Globus pallidus (tissue), 1 donor: ENCODE results near the gene RAB5IF.
"Not testable (repeated sequence)": the region's sequence is repeated elsewhere in the genome, so short reads cannot be mapped to it uniquely, and the experiment has no call there.

ENCODE experiments used
- DNase-seq: peaks from one replicate; pipeline ENCODE4 v3.0.0-alpha.2; 2015; ENCODE audit warnings: low spot score

RAB5IF gene

DNA sequence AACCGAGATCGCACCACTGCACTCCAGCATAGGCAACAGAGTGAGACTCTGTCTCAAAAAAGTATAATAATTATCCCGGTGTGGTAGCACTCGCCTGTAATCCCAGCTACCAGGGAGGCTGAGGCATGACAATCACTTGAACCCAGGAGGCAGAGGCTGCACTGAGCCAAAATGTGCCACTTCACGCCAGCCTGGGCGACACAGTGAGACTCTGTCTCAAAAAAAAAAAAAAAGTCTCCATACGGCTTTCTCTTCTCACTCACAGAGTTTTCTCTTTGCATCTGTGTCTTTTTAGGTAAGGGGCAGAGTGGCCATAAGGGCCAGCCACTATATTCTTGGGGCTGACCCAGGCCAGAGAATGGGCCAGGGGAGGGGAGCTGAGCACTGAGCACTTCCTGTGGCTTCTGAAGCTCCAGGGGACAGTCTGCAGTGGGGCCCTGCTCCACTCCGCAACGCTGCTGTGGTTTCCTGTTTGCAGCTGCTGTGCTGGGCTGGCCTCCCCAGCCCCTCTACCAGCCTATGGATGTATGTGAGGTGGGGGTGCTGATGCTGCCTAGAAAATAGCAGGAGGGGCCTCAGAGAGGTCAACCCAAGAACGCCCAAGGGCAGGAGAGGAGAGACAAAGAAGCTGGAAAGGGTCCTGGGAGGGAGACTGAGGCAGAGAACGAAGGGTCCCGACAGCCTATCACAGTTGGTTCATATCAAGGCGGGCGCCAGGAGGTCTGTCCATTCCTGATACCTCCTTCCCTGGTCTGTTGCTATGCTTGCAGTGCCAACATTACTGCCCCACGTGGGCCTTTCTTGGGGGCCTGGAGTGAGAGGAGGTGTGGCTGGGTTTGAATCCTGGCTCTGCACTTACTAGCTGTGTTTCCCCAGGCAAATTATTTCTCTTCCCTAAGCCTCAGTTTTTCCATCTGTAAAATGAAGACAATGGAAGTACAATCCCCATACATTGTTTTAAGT, 24.4 kb downstream of the RAB5IF start:
- DNase-seq, result no peak

DNA sequence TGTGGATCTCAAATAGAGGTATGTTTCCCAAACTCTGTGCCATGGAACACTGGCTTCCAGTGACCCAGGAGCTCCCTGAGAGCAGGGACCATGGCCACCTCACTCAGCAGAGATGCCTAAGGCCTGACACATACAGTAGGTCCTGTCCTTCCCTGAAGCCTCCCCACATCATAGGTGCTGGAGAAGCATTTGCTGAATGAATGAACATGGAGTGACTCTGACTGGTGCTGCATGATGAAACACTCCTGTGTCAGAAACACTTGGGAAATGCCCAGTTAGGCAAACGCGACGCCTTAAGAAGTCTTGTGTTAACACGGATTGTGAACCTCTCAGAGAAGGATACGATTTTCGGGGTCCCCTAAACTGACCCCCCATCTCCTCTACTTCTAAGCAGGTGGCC, 26.1 kb downstream of the RAB5IF start:
- DNase-seq, result no peak

DNA sequence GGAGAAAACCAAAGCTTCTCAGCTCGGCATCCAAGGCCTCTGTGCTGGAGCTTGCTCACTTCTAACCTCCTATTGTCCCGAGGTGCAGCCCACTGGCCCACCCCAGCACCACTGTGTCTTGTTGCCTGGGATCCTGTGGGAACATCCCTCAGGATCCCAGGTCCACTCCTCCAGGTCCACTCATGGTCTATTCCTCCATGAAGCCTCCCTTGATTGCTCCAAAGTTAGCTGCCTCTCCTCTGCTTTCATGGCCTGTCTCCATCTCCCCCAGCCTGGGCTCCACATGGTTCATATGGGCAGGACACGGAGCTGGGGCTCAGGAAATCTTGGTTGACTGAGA, 26.5 kb downstream of the RAB5IF start:
- no peak for DNase-seq

DNA sequence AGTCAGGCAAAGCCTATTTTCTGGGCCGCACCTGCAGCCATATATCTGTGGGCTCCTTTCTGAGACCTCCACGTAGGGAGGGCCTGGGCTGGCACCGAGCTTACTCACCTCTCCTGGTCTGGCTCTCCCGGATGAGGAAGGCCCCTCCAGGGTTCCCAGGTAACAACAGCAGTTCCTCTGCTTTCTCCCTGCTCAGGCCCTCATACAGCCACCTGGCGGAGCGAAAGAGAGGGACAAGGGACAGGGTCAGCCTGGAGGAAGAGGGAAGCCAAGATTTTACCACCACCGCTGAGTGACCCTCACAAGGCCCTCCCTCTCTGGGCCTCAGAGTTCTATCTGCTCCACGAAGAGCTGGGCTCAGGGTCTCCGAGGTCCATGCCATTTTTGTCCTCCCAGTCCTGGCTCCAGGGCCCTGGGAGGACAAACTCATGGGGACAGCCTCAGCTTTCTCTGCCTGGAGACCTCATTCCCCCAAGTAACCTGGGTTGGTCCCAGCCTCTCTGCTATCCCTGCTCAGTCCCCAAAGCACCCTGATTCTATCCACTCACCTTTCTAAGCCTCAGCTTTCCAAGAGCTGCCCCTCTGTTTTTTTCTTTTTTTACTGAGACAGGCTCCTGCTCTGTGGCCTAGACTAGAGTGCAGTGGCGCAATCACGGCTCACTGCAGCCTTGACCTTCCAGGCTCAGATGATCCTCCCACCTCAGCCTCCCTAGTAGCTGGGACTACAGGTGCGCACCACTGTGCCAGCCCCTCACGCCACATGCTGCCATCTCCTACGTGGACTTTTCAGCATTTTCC, 27.1 kb downstream of the RAB5IF start:
- DNase-seq, result no peak

DNA sequence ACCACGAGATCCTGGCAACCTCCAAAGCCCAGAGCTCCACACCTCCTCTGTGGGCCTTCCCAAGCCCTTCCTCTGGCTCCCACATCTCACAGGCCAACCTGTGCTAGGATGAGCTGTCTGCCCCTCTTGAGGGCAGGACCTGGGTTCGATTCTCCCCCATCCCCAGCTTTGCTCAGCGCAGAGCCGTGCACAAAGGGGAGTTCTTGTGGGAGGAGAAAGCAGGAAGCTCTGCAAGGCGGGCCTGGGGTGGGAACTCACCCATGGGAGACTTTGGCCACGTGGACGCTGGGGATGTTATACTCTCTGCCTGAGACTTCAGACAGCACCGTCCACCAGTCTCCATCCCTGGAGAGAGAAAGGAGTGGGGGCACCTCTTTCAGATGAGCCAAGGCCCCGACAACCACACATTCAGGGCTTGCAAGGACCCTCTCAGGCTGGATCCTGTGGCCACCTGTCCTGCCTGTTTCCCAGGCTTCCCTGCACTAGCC, 27.8 kb downstream of the RAB5IF start:
- DNase-seq, result no peak

DNA sequence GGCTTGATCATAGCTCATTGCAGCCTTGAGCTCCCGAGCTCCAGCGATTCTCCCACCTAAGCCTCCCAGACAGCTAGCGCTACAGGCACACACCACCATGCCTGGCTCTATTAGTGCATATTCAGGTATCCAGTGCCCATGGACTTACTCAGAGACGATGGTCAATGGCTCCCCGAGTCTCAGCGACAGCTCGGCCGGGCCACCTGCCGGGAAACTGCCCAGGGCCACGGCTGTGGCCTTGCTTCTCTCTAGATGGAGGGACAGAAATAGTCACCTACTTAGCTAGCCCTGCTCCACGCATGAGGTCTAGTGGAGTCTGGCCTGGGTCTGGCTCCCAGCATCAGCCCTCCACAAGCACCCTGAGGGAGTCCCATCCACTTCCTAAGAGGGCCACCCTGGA, 28.8 kb downstream of the RAB5IF start:
- no peak for DNase-seq

DNA sequence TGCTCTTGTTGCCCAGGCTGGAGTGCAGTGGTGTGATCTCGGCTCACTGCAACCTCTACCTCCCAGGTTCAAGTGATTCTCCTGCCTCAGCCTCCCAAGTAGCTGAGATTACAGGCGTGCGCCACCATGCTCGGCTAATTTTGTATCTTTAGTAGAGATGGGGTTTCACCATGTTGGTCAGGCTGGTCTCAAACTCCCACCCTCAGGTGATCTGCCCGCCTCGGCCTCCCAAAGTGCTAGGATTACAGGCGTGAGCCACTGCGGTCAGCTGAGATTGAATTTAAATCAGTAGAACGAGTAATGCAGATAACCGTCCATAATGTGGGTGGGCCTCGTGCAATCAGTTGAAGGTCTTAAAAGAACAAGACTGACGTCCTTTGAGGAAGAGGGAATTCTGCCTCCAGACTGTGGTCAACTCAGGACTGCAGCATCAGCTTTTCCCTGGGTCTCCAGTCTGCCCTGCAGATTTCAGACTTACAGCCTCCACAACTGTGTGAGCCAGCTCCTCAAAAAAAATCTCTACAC, 33.4 kb downstream of the RAB5IF start:
- not testable (repeated sequence) for DNase-seq

DNA sequence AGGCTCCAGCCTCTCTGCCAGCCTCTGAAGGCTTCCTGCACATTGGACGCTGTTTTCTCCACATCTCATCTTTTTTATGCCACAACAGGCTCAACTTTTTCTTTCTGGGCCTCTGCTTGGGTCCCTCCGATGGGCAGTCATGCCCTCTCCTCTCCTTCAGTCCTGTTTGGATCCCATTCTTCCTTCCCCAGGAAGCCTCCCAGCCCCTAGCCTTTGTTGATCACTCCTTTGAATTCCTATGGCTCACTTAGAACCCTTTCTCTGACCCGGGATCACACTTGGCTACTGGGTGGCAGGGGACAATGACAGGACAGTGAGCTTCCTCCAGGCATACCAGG, 35.9 kb downstream of the RAB5IF start:
- DNase-seq, result no peak

DNA sequence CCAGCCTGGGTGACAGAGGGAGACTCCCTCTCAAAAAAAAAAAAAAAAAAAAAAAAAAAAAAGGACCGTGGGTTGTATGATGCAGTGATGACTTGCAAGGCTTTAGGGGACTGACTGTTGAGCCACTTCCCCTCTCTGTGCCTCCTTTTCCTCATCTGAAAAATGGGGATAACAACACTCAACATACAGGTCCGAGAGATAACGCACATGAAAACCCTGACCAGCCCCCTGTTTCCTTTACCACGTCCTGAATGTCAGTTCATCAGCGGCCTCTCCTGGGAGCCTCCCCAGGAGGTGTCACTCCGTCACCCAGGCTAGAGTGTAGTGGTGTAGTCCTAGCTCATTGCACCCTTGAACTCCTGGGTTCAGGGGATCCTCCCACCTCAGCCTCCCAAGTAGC, 36.6 kb downstream of the RAB5IF start:
- no peak for DNase-seq

DNA sequence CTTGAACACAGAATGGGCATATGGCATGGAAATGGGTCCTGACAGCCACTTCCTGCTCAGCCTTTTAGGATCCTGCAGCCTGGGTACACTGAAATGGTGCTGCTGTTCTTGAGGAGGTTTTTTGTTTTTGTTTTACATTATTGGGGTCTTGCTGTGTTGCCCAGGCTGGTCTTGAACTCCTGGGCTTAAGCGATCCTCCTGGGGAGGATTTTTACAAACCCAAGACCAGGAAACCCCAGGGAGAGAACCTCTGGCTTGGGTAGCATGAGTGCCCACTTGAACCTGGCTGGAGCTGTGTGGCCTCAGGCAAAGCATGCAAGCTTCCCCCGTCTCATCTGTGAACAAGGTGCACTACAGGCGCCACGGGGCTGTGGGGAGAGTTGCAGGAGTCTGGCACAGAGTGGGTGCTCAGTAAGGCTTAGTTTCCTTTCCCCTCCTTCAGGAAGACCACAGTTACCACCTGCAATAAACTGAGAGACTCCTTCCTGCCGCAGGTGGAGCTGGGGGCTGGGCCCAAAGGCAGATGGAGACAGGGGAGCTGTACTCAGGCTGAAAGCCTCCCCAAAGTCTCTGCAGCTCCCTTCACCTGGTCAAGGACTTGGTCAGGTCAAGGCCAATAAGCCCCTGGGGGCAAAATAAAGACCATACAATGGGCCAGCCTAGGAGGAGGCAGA, 38.6 kb downstream of the RAB5IF start:
- no peak for DNase-seq

DNA sequence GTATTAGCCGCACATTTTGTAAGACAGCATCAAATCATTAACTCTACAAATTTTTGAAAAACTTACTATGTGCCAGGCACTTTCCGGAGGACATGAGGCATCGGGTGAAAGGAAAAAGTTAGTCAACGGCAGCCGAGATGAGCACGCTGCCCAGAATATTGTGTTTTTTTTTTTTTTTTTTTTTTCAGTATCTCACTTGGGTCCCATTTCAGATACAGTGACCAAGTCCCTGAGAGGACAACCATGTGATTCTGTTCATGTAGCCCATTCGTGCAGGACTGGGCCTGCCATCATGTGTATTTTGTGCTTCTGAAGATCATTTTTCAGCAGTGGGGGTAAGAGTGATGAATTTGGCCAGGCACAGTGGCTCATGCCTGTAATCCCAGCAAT, 39.1 kb downstream of the RAB5IF start:
- DNase-seq, result no peak

DNA sequence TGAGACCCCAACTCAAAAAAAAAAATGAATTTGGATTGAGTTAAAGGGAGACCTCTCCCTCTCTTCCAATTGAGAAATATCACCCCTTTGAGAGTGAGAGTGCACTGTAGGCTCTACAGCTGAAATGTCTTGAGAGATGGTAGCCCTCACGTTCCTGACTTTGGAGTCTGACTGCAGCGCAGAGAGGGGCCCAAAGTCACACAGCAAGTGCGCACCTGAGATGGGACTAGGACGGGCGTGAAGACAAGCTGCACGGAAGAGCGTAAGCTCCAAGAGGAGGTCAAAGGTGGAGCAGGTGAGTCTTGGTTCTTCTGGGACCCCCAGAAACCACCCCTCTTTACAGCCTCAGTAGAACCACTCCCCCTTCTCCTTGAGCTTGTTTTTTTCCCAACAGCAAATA, 39.8 kb downstream of the RAB5IF start:
- no peak for DNase-seq

DNA sequence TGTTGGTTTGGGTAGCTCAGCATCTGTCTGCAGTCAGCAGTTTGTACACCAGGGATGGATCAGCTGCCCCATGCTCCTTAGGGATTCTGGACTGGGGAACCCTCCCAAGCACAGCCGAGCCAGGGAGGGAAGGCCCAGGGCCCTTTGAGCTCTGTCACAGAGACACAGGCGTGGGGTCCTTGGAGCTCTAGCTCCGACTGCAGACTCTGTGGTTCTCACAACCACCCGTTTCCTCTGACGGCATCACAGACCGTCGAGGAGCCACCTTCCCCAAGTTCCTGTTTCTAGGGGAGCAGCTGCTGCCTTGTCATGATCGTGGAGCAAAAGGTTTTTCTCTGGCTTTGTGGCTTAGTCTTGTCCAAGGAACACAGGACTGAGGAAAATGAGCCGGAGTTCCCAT, 40.4 kb downstream of the RAB5IF start, which contains the start of gene SLA2:
Gene SLA2, minus strand, starts transcription at position 199 of the 400 bp plus-strand sequence. CDS start 4,861 bp downstream, outside the sequence.
- DNase-seq, result no peak

DNA sequence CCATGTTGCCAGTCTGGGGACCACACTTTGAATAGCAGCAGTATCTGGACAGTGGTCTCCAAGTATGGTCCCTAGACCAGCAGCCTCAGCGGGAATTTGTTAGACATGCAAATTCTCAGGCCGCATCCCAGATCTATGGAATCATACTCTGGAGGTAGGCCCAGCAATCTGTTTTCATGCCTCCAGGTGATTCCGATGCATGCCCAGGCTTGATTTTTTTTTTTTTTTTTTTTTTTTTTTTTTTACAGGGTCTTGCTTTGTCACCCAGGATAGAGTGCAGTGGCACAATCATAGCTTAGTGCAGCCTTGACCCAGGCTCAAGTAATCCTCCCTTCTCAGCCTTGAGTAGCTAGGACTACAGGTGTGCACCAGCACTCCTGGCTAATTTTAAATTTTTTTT, 41.1 kb downstream of the RAB5IF start:
- DNase-seq, result no peak

DNA sequence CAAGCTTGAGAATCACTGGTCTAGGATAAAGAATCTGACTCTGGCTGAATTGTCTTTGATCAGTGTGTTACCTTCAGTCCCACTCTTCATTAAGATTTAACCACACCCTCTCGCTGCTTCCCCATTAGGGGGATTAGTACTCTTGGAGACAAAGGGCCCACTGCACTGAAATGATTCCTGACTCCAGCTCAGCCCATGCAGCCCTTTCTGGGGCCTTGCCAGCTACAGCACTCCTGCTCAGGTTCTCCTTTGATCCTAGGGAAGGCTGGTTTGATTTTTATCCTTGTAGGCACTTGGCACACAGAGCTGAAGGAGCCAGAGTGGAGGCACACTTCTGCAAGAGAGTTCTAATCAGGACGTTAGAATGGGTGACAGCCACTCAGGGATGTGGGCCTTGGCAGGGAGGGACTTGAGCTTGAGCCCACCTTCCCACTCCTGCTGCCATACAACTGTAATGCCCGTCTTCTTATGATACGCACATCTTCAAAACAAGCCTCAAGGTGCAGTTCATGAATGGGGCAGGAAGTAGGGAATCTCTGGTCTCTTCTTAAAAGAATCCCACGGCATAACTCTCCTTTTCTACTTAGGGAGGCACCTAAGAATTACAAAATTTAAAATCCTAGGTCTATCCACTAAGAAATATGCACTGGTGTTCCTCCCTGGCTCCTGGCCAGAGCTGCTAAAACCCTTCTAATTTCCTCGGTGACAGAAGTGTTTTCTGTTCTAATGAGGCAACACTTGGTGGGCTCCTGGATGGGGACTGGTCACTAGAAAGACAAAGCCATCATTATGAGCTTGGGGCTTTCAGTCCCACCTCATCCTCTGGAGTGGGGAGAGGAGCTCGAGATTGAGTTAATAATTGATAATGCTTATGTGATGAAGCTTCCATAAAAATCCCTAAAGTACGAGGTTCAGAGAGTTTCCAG, 41.9 kb downstream of the RAB5IF start:
- no peak for DNase-seq

DNA sequence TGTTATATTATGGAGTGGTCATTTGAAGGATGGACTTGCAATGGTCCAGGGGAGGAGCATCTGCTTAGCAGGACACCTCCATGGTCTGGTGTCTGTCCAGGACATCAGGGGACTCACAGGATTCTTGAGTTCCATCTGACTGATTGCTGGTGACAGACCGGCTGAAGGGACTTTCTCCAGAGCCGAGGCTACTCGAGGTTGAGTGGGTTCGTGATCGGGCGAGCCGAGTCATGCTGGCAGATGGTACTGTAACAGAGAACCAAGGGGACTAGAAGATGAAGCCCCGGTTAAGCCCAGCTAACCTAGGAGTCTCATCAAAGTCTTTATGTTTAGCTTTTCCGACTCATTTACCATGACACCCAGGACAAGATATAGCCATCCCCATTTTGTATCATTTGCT, 47.9 kb downstream of the RAB5IF start:
- no peak for DNase-seq

DNA sequence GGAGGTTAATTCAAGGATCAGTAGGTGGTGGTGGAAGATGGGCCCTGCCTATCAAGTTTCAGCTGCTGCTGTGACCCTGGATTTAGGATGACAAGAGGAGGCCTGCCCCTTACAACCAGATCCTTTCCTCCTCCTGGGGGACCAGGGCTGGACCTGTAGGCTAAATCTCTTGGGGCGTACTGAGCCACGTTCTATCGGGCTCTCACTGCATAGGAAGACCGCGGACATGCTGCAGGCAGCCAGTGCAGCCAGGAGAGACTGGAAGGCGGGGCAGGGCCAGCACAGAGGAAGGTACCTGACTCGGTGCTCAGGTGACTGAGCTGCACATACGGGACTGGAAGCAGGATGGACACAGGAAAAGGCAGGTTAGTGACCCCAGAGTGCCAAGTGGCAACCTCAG, 48.9 kb downstream of the RAB5IF start:
- no peak for DNase-seq

DNA sequence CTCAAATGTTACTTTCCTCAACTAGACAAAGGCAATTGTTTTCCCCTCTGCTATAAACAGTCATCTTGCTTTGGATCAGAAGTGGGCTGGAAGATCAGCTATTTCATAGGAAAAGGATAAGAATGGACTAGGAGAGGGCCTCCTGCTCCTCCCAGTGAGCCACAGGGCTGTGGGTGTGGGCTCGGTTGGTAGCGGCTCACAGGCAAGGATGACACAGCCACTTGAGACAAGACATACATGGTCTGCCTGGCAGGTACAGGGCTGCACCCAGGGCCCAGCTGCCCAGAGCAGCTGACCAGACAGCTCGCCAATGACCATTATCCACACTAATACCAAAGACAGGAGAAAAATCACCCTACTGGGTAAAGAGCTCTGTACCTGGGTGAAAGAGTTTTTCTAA, 49.4 kb downstream of the RAB5IF start:
- no peak for DNase-seq

DNA sequence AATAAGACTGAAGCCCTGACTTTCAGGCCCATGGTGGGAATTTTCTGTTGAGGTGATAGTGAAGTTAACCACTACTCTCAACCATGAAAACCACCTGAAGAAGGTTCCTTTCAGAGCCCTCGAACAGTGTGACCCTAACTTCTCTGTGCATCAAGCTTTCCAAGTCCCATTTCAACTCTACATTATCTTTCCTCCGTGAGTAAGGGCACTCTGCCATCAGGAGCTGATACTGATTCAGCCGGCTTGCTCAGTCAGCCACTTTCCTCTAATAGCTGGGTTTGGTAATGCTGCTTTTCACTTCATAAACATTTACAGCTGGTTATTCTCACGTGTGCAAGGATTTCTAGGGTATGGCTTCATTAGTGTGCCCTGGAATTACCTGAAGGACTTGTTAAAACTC, 51.2 kb downstream of the RAB5IF start:
- no peak for DNase-seq

DNA sequence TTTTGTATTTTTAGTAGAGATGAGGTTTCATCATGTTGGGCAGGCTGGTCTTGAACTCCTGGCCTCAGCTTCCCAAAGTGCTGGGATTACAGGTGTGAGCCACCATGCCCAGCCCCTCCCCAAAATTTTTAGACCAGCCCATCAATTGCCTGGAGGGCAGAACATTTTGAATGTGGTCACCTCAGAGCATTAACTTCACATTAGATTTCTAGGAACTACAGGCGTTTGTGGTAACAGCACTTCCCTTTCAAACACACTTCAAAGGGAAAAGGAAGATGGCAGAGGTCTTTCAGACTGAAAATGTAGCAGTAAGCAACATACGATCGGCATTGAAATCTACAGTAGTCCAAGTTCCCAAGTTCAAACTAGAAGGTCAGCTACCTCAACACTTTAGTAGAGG, 52.7 kb downstream of the RAB5IF start:
- no peak for DNase-seq
